SK-N-SH (cell line): ENCODE measurements around the gene FCHO1. TPM values are rescaled to one million over a fixed set of nuclear protein-coding genes. Genes with fewer than 3 reads are reported as not detected.

Experiments
- CTCF ChIA-PET: fragments of 300-600, 350-600 bp; formaldehyde crosslinking; extraction: SDS; loops from one replicate; lab custom pipeline; 2021; lab: Yijun Ruan, JAX
- POLR2A ChIA-PET: fragments of 350-600 bp; sonication (Branson Sonifier 250); formaldehyde crosslinking; extraction: SDS; loops from one replicate; lab custom pipeline; 2020; ENCODE audit warnings: antibody characterized with exemption, inconsistent platforms; lab: Yijun Ruan, JAX
- DNase-seq: peaks from one replicate; pipeline ENCODE4 v3.0.0; 2012
- H2AFZ ChIP-seq: fragments of 200-600 bp; sonication (generic); 2 replicates; pipeline ENCODE4 v1.8.1; 2016; ENCODE audit warnings: antibody characterized with exemption, mild to moderate bottlenecking, low read depth
- H3F3A ChIP-seq: fragments of 200-600 bp; sonication (generic); replicated peaks from 2 replicates; pipeline ENCODE3; 2016; ENCODE audit warnings: antibody characterized with exemption, mild to moderate bottlenecking; ENCODE audit not compliant: insufficient read depth
- H3K27ac ChIP-seq, 2 experiments: fragments of 200-500 bp in 1 of 2; fragments of 200-600 bp in 1 of 2; sonication (Bioruptor generic) in 1 of 2; sonication (generic), shearing (Covaris generic) in 1 of 2; 2 replicates each; pipeline versions ENCODE4 v1.5.1 to v1.6.1; 2014 to 2016; ENCODE audit warnings: low read depth in 2 of 2, inconsistent platforms in 1 of 2, low read length in 1 of 2, mild to moderate bottlenecking in 1 of 2, mixed read lengths in 1 of 2
- H3K27me3 ChIP-seq: fragments of 200-600 bp; sonication (generic), shearing (Covaris generic); 2 replicates; pipeline ENCODE4 v1.6.1; 2016; ENCODE audit warnings: mixed run types; ENCODE audit not compliant: insufficient read depth
- H3K36me3 ChIP-seq, 2 experiments: fragments of 200-500 bp in 1 of 2; fragments of 200-600 bp in 1 of 2; sonication (Bioruptor generic) in 1 of 2; sonication (generic) in 1 of 2; replicated peaks in 1 of 2; 2 replicates each; pipeline versions ENCODE3 to v1.5.1; 2014 to 2016; ENCODE audit warnings: low read length in 1 of 2, mild to moderate bottlenecking in 1 of 2; ENCODE audit not compliant: insufficient read depth in 2 of 2, control insufficient read depth in 1 of 2
- H3K4me1 ChIP-seq, 2 experiments: fragments of 200-500 bp in 1 of 2; fragments of 200-600 bp in 1 of 2; sonication (Bioruptor generic) in 1 of 2; sonication (generic), shearing (Covaris generic) in 1 of 2; 2 replicates each; pipeline versions ENCODE4 v1.5.1 to v1.6.1; 2014 to 2016; ENCODE audit warnings: low read depth in 1 of 2, low read length in 1 of 2, mixed run types in 1 of 2; ENCODE audit not compliant: insufficient read depth in 2 of 2, control insufficient read depth in 1 of 2
- H3K4me2 ChIP-seq: fragments of 200-600 bp; sonication (generic), shearing (Covaris generic); 2 replicates; pipeline ENCODE4 v1.6.1; 2017; ENCODE audit warnings: mixed run types
- H3K4me3 ChIP-seq, 2 experiments: fragments of 200-500 bp in 1 of 2; fragments of 200-600 bp in 1 of 2; sonication (Bioruptor generic) in 1 of 2; sonication (generic), shearing (Covaris generic) in 1 of 2; 2 replicates each; pipeline versions ENCODE4 v1.5.1 to v1.8.1; 2014 to 2016; ENCODE audit warnings: low read depth in 2 of 2, inconsistent platforms in 1 of 2, low read length in 1 of 2, mild to moderate bottlenecking in 1 of 2, mixed read lengths in 1 of 2, moderate library complexity in 1 of 2
- H3K79me2 ChIP-seq: fragments of 200-600 bp; sonication (generic); 2 replicates; pipeline ENCODE4 v1.8.1; 2017; ENCODE audit warnings: mild to moderate bottlenecking; ENCODE audit not compliant: insufficient read depth
- H3K9ac ChIP-seq: fragments of 200-600 bp; sonication (generic); 2 replicates; pipeline ENCODE4 v1.6.1; 2017; ENCODE audit warnings: mixed run types
- H3K9me2 ChIP-seq: fragments of 200-600 bp; sonication (generic); 2 replicates; pipeline ENCODE4 v1.6.1; 2017; ENCODE audit warnings: mixed run types
- H3K9me3 ChIP-seq: fragments of 200-600 bp; sonication (generic); 2 replicates; pipeline ENCODE4 v1.6.1; 2017; ENCODE audit warnings: mixed run types, mild to moderate bottlenecking, moderate library complexity
- H4K20me1 ChIP-seq: fragments of 200-600 bp; sonication (generic); 2 replicates; pipeline ENCODE4 v1.6.1; 2017; ENCODE audit warnings: mild to moderate bottlenecking, mixed run types; ENCODE audit not compliant: insufficient read depth
- CHD2 ChIP-seq: fragments of 150-350 bp; IDR thresholded peaks from 2 replicates; pipeline ENCODE4 v1.6.1; 2018; ENCODE audit warnings: low read length; ENCODE audit not compliant: partially characterized antibody
- ELF1 ChIP-seq: IDR thresholded peaks from 2 replicates; pipeline ENCODE4 v1.4.0; 2012
- EZH2phosphoT487 ChIP-seq: fragments of 200-600 bp; sonication (generic); IDR thresholded peaks from 2 replicates; pipeline ENCODE4 v1.6.1; 2017; ENCODE audit warnings: low read depth, mixed run types, mild to moderate bottlenecking, antibody characterized with exemption, moderate library complexity, borderline replicate concordance
- FOXJ3 ChIP-seq: sonication (generic); formaldehyde crosslinking; IDR thresholded peaks from 2 replicates; pipeline ENCODE4 v1.5.1; 2020; ENCODE audit warnings: mild to moderate bottlenecking, missing genetic modification reagents
- MAX ChIP-seq: IDR thresholded peaks from 2 replicates; pipeline ENCODE4 v1.4.0; 2012; ENCODE audit warnings: low read depth
- MEF2A ChIP-seq: IDR thresholded peaks from 2 replicates; pipeline ENCODE4 v1.4.0; 2012; ENCODE audit warnings: low read depth, borderline replicate concordance
- NFIC ChIP-seq: IDR thresholded peaks from 2 replicates; pipeline ENCODE4 v1.4.0; 2012; ENCODE audit warnings: borderline replicate concordance
- NRF1 ChIP-seq: IDR thresholded peaks from 2 replicates; pipeline ENCODE4 v1.6.1; 2012; ENCODE audit warnings: low read depth, mild to moderate bottlenecking, low read length
- PBX3 ChIP-seq: IDR thresholded peaks from 2 replicates; pipeline ENCODE4; 2012
- POLR2AphosphoS5 ChIP-seq: IDR thresholded peaks from 2 replicates; pipeline ENCODE4 v1.6.1; 2012; ENCODE audit warnings: low read depth, low read length
- RCOR1 ChIP-seq: fragments of 150-350 bp; IDR thresholded peaks from 2 replicates; pipeline ENCODE4 v1.6.1; 2017; ENCODE audit warnings: antibody characterized with exemption, low read length
- REST ChIP-seq: IDR thresholded peaks from 2 replicates; pipeline ENCODE4 v1.6.1; 2012; ENCODE audit warnings: mild to moderate bottlenecking, low read depth, low read length, moderate library complexity
- TAF1 ChIP-seq: IDR thresholded peaks from 2 replicates; pipeline ENCODE4 v1.6.1; 2012; ENCODE audit warnings: low read depth, mild to moderate bottlenecking, low read length, moderate library complexity, borderline replicate concordance
- TCF12 ChIP-seq: IDR thresholded peaks from 2 replicates; pipeline ENCODE4 v1.4.0; 2012
- TEAD4 ChIP-seq: IDR thresholded peaks from 2 replicates; pipeline ENCODE4 v1.4.0; 2012; ENCODE audit warnings: mild to moderate bottlenecking, borderline replicate concordance; ENCODE audit not compliant: insufficient read depth
- WGBS: methylation state at CpG from one replicate; pipeline ENCODE4 v1.1.6; 2017; ENCODE audit warnings: low lambda C conversion rate; 5-methylcytosine and 5-hydroxymethylcytosine counted together
- polyA plus RNA-seq, 3 experiments: library from polyadenylated mRNA; depleted of rRNA; stranded (reverse); fragments of >200 nt; gene quantifications; 2 replicates each; pipeline ENCODE4 v1.2.3, GENCODE V29; 2012
- TF ChIP-seq, protein P1 (sequence below): IDR thresholded peaks from 2 replicates; pipeline ENCODE4 v1.4.0; 2012; ENCODE audit warnings: low read depth, borderline replicate concordance
- TF ChIP-seq, protein P2 (sequence below): IDR thresholded peaks from 2 replicates; pipeline ENCODE4 v1.4.0; 2012; ENCODE audit warnings: low read depth, borderline replicate concordance

FCHO1 gene
- polyA plus RNA-seq, 1 of the 3 experiments (the other 2 are of a cell fraction) = 0.71 TPM

DNA sequence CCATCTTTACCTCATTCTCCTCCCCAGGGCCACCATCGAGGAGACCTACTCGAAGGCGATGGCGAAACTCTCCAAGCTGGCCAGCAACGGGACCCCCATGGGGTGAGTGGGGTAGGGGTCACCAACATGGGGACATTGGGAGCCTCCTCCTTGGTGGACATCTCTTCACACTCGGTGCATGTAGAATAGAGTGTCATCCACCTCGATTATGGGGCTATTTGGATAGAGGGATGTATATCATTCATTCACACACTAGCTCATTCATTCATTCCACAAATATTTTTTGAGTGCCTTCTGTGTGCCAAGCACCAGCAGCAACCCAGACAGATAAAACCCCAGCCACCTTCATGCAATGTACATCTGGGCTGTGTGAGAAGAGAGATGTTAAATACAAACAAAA is 13.1 kb downstream of the FCHO1 start (continued):
- TF ChIP-seq REST (no peak), CHD2 (no peak), EZH2phosphoT487 (no peak), NFIC (no peak), TAF1 (no peak)
- TF ChIP-seq, protein P1, sequence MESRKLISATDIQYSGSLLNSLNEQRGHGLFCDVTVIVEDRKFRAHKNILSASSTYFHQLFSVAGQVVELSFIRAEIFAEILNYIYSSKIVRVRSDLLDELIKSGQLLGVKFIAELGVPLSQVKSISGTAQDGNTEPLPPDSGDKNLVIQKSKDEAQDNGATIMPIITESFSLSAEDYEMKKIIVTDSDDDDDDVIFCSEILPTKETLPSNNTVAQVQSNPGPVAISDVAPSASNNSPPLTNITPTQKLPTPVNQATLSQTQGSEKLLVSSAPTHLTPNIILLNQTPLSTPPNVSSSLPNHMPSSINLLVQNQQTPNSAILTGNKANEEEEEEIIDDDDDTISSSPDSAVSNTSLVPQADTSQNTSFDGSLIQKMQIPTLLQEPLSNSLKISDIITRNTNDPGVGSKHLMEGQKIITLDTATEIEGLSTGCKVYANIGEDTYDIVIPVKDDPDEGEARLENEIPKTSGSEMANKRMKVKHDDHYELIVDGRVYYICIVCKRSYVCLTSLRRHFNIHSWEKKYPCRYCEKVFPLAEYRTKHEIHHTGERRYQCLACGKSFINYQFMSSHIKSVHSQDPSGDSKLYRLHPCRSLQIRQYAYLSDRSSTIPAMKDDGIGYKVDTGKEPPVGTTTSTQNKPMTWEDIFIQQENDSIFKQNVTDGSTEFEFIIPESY = no peak
- TF ChIP-seq, protein P2, sequence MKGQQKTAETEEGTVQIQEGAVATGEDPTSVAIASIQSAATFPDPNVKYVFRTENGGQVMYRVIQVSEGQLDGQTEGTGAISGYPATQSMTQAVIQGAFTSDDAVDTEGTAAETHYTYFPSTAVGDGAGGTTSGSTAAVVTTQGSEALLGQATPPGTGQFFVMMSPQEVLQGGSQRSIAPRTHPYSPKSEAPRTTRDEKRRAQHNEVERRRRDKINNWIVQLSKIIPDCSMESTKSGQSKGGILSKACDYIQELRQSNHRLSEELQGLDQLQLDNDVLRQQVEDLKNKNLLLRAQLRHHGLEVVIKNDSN = no peak
- TF ChIP-seq, all 33 proteins: peak for 0

GRCh38 chr19:17765069-17765618 is 13.9 kb downstream of the FCHO1 start:
- Histone ChIP-seq H3F3A (no peaks in the 10 kb centered on the region), H3K36me3 (no peaks in the 10 kb centered on the region), H2AFZ (no peak overlapping the region), H3K4me1 (no peaks in the 10 kb centered on the region; a peak in 1 of 4 replicates), H3K27me3 (no peaks in the 10 kb centered on the region), H3K9me2 (no peaks in the 10 kb centered on the region), H3K4me3 (no peak overlapping the region), H3K9ac (no peak overlapping the region), H3K79me2 (no peaks in the 10 kb centered on the region), H4K20me1 (no peaks in the 10 kb centered on the region), H3K9me3 (no peaks in the 10 kb centered on the region), H3K27ac (no peak overlapping the region), H3K4me2 (no peak overlapping the region)
- ChIA-PET CTCF (interaction anchor here (1.2 to 1.4 kb wide), 3 partner anchors 13 to 40 kb away, joined by 3 read pairs; partner anchors contain the start of gene FCHO1), POLR2A (no interaction called here)
- no peak for TF ChIP-seq FOXJ3 (CRISPR knock-in tag)
- no peak for TF ChIP-seq CHD2
- no peak for TF ChIP-seq EZH2phosphoT487
- TF ChIP-seq NFIC = no peak
- no peak for TF ChIP-seq TCF12
- TF ChIP-seq MEF2A = no peak
- TF ChIP-seq MAX = no peak
- TF ChIP-seq RCOR1 = no peak
- TF ChIP-seq NRF1 = no peak
- TF ChIP-seq ELF1 = no peak
- TF ChIP-seq PBX3 = no peak
- no peak for TF ChIP-seq TEAD4
- no peak for TF ChIP-seq POLR2AphosphoS5
- 84% methylated on average over 10 of the region's 12 CpGs for WGBS
- DNase-seq = no peak
